Fibroblast of lung (primary cell): ENCODE measurements around the gene RASA3. TPM values are rescaled to one million over a fixed set of nuclear protein-coding genes. Genes with fewer than 3 reads are reported as not detected.

ENCODE experiments used
- DNase-seq, 2 donors: peaks; one replicate each; pipeline versions ENCODE4 v3.0.0 to v3.0.0-alpha.2; 2010; ENCODE audit warnings: low read depth in 2 of 2
- H2AFZ ChIP-seq: 2 replicates; pipeline ENCODE4 v1.5.1; 2012; ENCODE audit warnings: low read length, control low read depth, inconsistent platforms
- H3K27ac ChIP-seq: 2 replicates; pipeline ENCODE4 v1.5.1; 2011; ENCODE audit warnings: low read length, control low read depth; ENCODE audit not compliant: insufficient read depth
- H3K27me3 ChIP-seq: 2 replicates; pipeline ENCODE4 v1.5.1; 2011; ENCODE audit warnings: mild to moderate bottlenecking, low read length; ENCODE audit not compliant: control insufficient read depth, insufficient read depth
- H3K36me3 ChIP-seq: 2 replicates; pipeline ENCODE4 v1.5.1; 2011; ENCODE audit warnings: low read length; ENCODE audit not compliant: control insufficient read depth, insufficient read depth
- H3K4me1 ChIP-seq: 2 replicates; pipeline ENCODE4 v1.5.1; 2011; ENCODE audit warnings: low read length; ENCODE audit not compliant: control insufficient read depth, insufficient read depth; ENCODE audit errors: extremely low read depth
- H3K4me2 ChIP-seq: 2 replicates; pipeline ENCODE4 v1.5.1; 2011; ENCODE audit warnings: low read length, control low read depth; ENCODE audit not compliant: insufficient read depth; ENCODE audit errors: extremely low read depth
- H3K4me3 ChIP-seq, 4 experiments: fragments of 200-600 bp in 1 of 4; sonication (generic) in 1 of 4; replicated peaks in 1 of 4; 2 replicates each; pipeline ENCODE4 v1.5.1; 2011 to 2016; ENCODE audit warnings: low read length in 4 of 4, low read depth in 3 of 4, mild to moderate bottlenecking in 3 of 4, control low read depth in 2 of 4, inconsistent platforms in 1 of 4, mixed read lengths in 1 of 4; ENCODE audit not compliant: insufficient read depth in 1 of 4; ENCODE audit errors: control extremely low read depth in 1 of 4
- H3K79me2 ChIP-seq: 2 replicates; pipeline ENCODE4 v1.5.1; 2012; ENCODE audit warnings: mild to moderate bottlenecking, low read length, inconsistent platforms; ENCODE audit not compliant: control insufficient read depth, insufficient read depth
- H3K9ac ChIP-seq: 2 replicates; pipeline ENCODE4 v1.5.1; 2011; ENCODE audit warnings: mild to moderate bottlenecking, low read length, control low read depth; ENCODE audit not compliant: insufficient read depth
- H3K9me3 ChIP-seq: 2 replicates; pipeline ENCODE4 v1.5.1; 2012; ENCODE audit warnings: low read depth, low read length; ENCODE audit not compliant: control insufficient read depth, insufficient read depth
- H4K20me1 ChIP-seq: 2 replicates; pipeline ENCODE4 v1.5.1; 2011; ENCODE audit warnings: low read length; ENCODE audit not compliant: control insufficient read depth, insufficient read depth; ENCODE audit errors: extremely low read depth
- CTCF ChIP-seq, 2 donors: IDR thresholded peaks in 1 of 2; conservative IDR thresholded peaks in 1 of 2; 1 replicate in 1 of 2; 2 replicates in 1 of 2; pipeline ENCODE4 v1.5.1; 2011 to 2012; ENCODE audit warnings: low read length in 2 of 2, control low read depth in 1 of 2, inconsistent platforms in 1 of 2, low read depth in 1 of 2, mild to moderate bottlenecking in 1 of 2
- EZH2 ChIP-seq: IDR thresholded peaks from 2 replicates; pipeline ENCODE4 v1.5.1; 2012; ENCODE audit warnings: low read length, control low read depth, mild to moderate bottlenecking; ENCODE audit errors: missing control alignments
- polyA plus RNA-seq, 2 donors: library from polyadenylated mRNA; depleted of rRNA in 1 of 2; stranded (reverse) in 1 of 2; unstranded in 1 of 2; fragments of >200 nt; gene quantifications; 2 replicates each; pipeline ENCODE4 v1.2.1, GENCODE V29; 2011 to 2012; ENCODE audit warnings: missing spikeins in 1 of 2
- total RNA-seq: library from RNA; depleted of rRNA; stranded (reverse); fragments of >200 nt; gene quantifications from 2 replicates; pipeline ENCODE4 v1.2.1, GENCODE V29; 2014

RASA3 gene
- total and polyA plus RNA-seq, 2 donors (not counting 1 experiment from before 2014, with no cell fraction given): 26.6 to 31.1 TPM

- no peaks in the 10 kb centered on the region for H3K79me2 ChIP-seq
- H3K9ac ChIP-seq: no peak overlapping the region
- H3K9me3 ChIP-seq: no peaks in the 10 kb centered on the region
- no peak for TF ChIP-seq EZH2
- no peak for TF ChIP-seq CTCF (conservative IDR thresholded peaks at IDR 0.05 in 1 of 2, IDR thresholded peaks at IDR 0.05 in 1 of 2; ENCODE audit: low read depth in 1 of 2, low read length in 2 of 2)
- H3K27me3 ChIP-seq: peaks cover 2% of the 10 kb centered on the region
- H3K4me2 ChIP-seq: no peak overlapping the region
- H4K20me1 ChIP-seq: no peaks in the 10 kb centered on the region
- no peak for DNase-seq
- H3K36me3 ChIP-seq: no peaks in the 10 kb centered on the region
- no peak overlapping the region for H3K4me3 ChIP-seq
- H3K4me1 ChIP-seq: no peaks in the 10 kb centered on the region
- no peak overlapping the region for H3K27ac ChIP-seq
- H2AFZ ChIP-seq: no peak overlapping the region
Observed at GRCh38 chr13:114146173-114146572, 13.8 kb upstream of the RASA3 start.

- no peak overlapping the region for H3K27ac ChIP-seq
- no peak overlapping the region for H3K9ac ChIP-seq
- no peaks in the 10 kb centered on the region for H3K9me3 ChIP-seq
- no peaks in the 10 kb centered on the region for H4K20me1 ChIP-seq
- H3K4me1 ChIP-seq: no peaks in the 10 kb centered on the region
- TF ChIP-seq CTCF (conservative IDR thresholded peaks at IDR 0.05 in 1 of 2, IDR thresholded peaks at IDR 0.05 in 1 of 2; ENCODE audit: low read depth in 1 of 2, low read length in 2 of 2) (no peak), EZH2 (no peak)
- peaks cover 2% of the 10 kb centered on the region for H3K27me3 ChIP-seq
- DNase-seq: no peak
- H3K4me2 ChIP-seq: no peak overlapping the region
- no peak overlapping the region for H2AFZ ChIP-seq
- no peaks in the 10 kb centered on the region for H3K36me3 ChIP-seq
- H3K4me3 ChIP-seq: no peak overlapping the region
- H3K79me2 ChIP-seq: no peaks in the 10 kb centered on the region
Observed at GRCh38 chr13:114145722-114146121, 13.3 kb upstream of the RASA3 start.

- Histone ChIP-seq H3K9ac (no peak overlapping the region), H3K79me2 (no peaks in the 10 kb centered on the region), H3K9me3 (no peaks in the 10 kb centered on the region), H2AFZ (no peak overlapping the region), H3K4me3 (no peak overlapping the region), H3K27ac (no peak overlapping the region), H3K27me3 (peaks cover 2% of the 10 kb centered on the region), H4K20me1 (no peaks in the 10 kb centered on the region), H3K4me1 (no peaks in the 10 kb centered on the region), H3K4me2 (no peak overlapping the region), H3K36me3 (no peaks in the 10 kb centered on the region)
- TF ChIP-seq EZH2: no peak
- no peak for TF ChIP-seq CTCF (conservative IDR thresholded peaks at IDR 0.05 in 1 of 2, IDR thresholded peaks at IDR 0.05 in 1 of 2; ENCODE audit: low read depth in 1 of 2, low read length in 2 of 2)
- DNase-seq: no peak
Observed at GRCh38 chr13:114145256-114145655, 12.8 kb upstream of the RASA3 start.
